Subcutaneous abdominal adipose tissue (tissue), 5 donors: ENCODE data around the gene TRHDE.

ENCODE experiments used
- H3K27ac ChIP-seq: one replicate; pipeline ENCODE4 v1.7.0; 2013; ENCODE audit warnings: low read depth, mild to moderate bottlenecking, inconsistent platforms, low read length, moderate library complexity
- H3K27me3 ChIP-seq, 5 donors: one replicate each; pipeline ENCODE4 v1.7.0; 2013; ENCODE audit warnings: low read length in 5 of 5, inconsistent platforms in 1 of 5; ENCODE audit not compliant: control insufficient read depth in 5 of 5, insufficient read depth in 4 of 5
- H3K36me3 ChIP-seq, 5 donors: one replicate each; pipeline ENCODE4 v1.7.0; 2013; ENCODE audit warnings: low read length in 5 of 5; ENCODE audit not compliant: control insufficient read depth in 5 of 5, insufficient read depth in 5 of 5
- H3K4me1 ChIP-seq, 5 donors: one replicate each; pipeline ENCODE4 v1.7.0; 2013; ENCODE audit warnings: low read length in 5 of 5, mild to moderate bottlenecking in 3 of 5, moderate library complexity in 1 of 5; ENCODE audit not compliant: control insufficient read depth in 5 of 5, insufficient read depth in 5 of 5
- H3K4me3 ChIP-seq, 5 donors: one replicate each; pipeline ENCODE4 v1.7.0; 2013; ENCODE audit warnings: low read length in 5 of 5, low read depth in 1 of 5
- H3K9ac ChIP-seq, 5 donors: one replicate each; pipeline ENCODE4 v1.7.0; 2013; ENCODE audit warnings: low read length in 5 of 5, mild to moderate bottlenecking in 4 of 5, moderate library complexity in 3 of 5
- H3K9me3 ChIP-seq, 5 donors: one replicate each; pipeline ENCODE4 v1.7.0; 2013; ENCODE audit warnings: low read length in 5 of 5; ENCODE audit not compliant: control insufficient read depth in 5 of 5
- donor health status: healthy.
- donor health status: healthy.
- donor health status: healthy.
- donor health status: healthy.
- donor health status: healthy.

The TRHDE gene

GRCh38 chr12:72368719-72369422 lies 96.7 kb downstream of the TRHDE start:
- no peaks in the 10 kb centered on the region for H3K9me3 ChIP-seq
- H3K4me3 ChIP-seq, result no peak overlapping the region
- H3K27me3 ChIP-seq, result no peaks in the 10 kb centered on the region
- H3K27ac ChIP-seq, result no peak overlapping the region
- H3K4me1 ChIP-seq, result peaks cover 0 to 7% (median 0%) of the 10 kb centered on the region in 5 donors
- H3K36me3 ChIP-seq, result no peaks in the 10 kb centered on the region
- no peak overlapping the region for H3K9ac ChIP-seq

- Histone ChIP-seq H3K27me3 (no peaks in the 10 kb centered on the region), H3K9me3 (no peaks in the 10 kb centered on the region), H3K9ac (no peak overlapping the region), H3K27ac (no peak overlapping the region), H3K4me3 (no peak overlapping the region), H3K36me3 (no peaks in the 10 kb centered on the region), H3K4me1 (peaks cover 0 to 7% (median 0%) of the 10 kb centered on the region in 5 donors)
Measured at GRCh38 chr12:72369423-72369959, 97.3 kb downstream of the TRHDE start.

- no peaks in the 10 kb centered on the region for H3K27me3 ChIP-seq
- H3K27ac ChIP-seq, result no peak overlapping the region
- no peaks in the 10 kb centered on the region for H3K4me1 ChIP-seq
- H3K36me3 ChIP-seq, result peaks cover 0 to 10% (median 0%) of the 10 kb centered on the region in 5 donors
- no peak overlapping the region for H3K4me3 ChIP-seq
- H3K9ac ChIP-seq, result no peak overlapping the region
- no peaks in the 10 kb centered on the region for H3K9me3 ChIP-seq
Measured at GRCh38 chr12:72380441-72380840, 108.3 kb downstream of the TRHDE start.

GRCh38 chr12:72388322-72388721 lies 116.2 kb downstream of the TRHDE start:
- Histone ChIP-seq H3K4me3 (no peak overlapping the region), H3K27ac (no peak overlapping the region), H3K36me3 (no peaks in the 10 kb centered on the region), H3K4me1 (peaks cover 0 to 10% (median 8%) of the 10 kb centered on the region in 5 donors), H3K9me3 (no peaks in the 10 kb centered on the region), H3K27me3 (no peaks in the 10 kb centered on the region), H3K9ac (no peak overlapping the region)

GRCh38 chr12:72390146-72390545 lies 118.0 kb downstream of the TRHDE start:
- Histone ChIP-seq H3K4me1 (peaks cover 0 to 10% (median 8%) of the 10 kb centered on the region in 5 donors), H3K27me3 (no peaks in the 10 kb centered on the region), H3K9me3 (no peaks in the 10 kb centered on the region), H3K27ac (no peak overlapping the region), H3K4me3 (no peak overlapping the region), H3K36me3 (peaks cover 0 to 8% (median 0%) of the 10 kb centered on the region in 5 donors), H3K9ac (peak overlapping the region in 1 of 5 donors; percentile 6)

- Histone ChIP-seq H3K9ac (peak overlapping the region in 2 of 5 donors; percentile 5 to 25), H3K4me3 (no peak overlapping the region), H3K4me1 (peaks cover 0 to 19% (median 4%) of the 10 kb centered on the region in 5 donors), H3K27me3 (no peaks in the 10 kb centered on the region), H3K9me3 (no peaks in the 10 kb centered on the region), H3K36me3 (no peaks in the 10 kb centered on the region), H3K27ac (no peak overlapping the region)
Measured at GRCh38 chr12:72406111-72406510, 133.9 kb downstream of the TRHDE start.

GRCh38 chr12:72432037-72432604 lies 160.0 kb downstream of the TRHDE start:
- Histone ChIP-seq H3K4me3 (no peak overlapping the region), H3K36me3 (no peaks in the 10 kb centered on the region), H3K9me3 (peaks cover 0 to 2% (median 0%) of the 10 kb centered on the region in 5 donors), H3K27me3 (no peaks in the 10 kb centered on the region), H3K27ac (no peak overlapping the region), H3K4me1 (peaks cover 0 to 15% (median 0%) of the 10 kb centered on the region in 5 donors), H3K9ac (no peak overlapping the region)

- no peak overlapping the region for H3K9ac ChIP-seq
- H3K4me3 ChIP-seq, result no peak overlapping the region
- no peaks in the 10 kb centered on the region for H3K27me3 ChIP-seq
- H3K36me3 ChIP-seq, result no peaks in the 10 kb centered on the region
- H3K27ac ChIP-seq, result no peak overlapping the region
- H3K9me3 ChIP-seq, result peaks cover 0 to 2% (median 0%) of the 10 kb centered on the region in 5 donors
- peaks cover 0 to 15% (median 0%) of the 10 kb centered on the region in 5 donors for H3K4me1 ChIP-seq
Measured at GRCh38 chr12:72433298-72433697, 161.1 kb downstream of the TRHDE start.

GRCh38 chr12:72434999-72435398 lies 162.8 kb downstream of the TRHDE start:
- no peak overlapping the region for H3K4me3 ChIP-seq
- no peaks in the 10 kb centered on the region for H3K9me3 ChIP-seq
- no peaks in the 10 kb centered on the region for H3K27me3 ChIP-seq
- no peak overlapping the region for H3K27ac ChIP-seq
- H3K9ac ChIP-seq, result no peak overlapping the region
- peaks cover 0 to 15% (median 0%) of the 10 kb centered on the region in 5 donors for H3K4me1 ChIP-seq
- no peaks in the 10 kb centered on the region for H3K36me3 ChIP-seq

- Histone ChIP-seq H3K4me3 (no peak overlapping the region), H3K9me3 (no peaks in the 10 kb centered on the region), H3K27ac (no peak overlapping the region), H3K4me1 (no peaks in the 10 kb centered on the region), H3K9ac (no peak overlapping the region), H3K27me3 (no peaks in the 10 kb centered on the region), H3K36me3 (no peaks in the 10 kb centered on the region)
Measured at GRCh38 chr12:72442217-72442616, 170.0 kb downstream of the TRHDE start.
